Mesothelial cell of epicardium (in vitro differentiated cells): ENCODE results near the gene APOO. TPM values are rescaled to one million over a fixed set of nuclear protein-coding genes. Genes with fewer than 3 reads are reported as not detected.
A peak's percentile ranks its signal among the peaks of the same experiment; 100 is the strongest.

Source experiments
- DNase-seq, 2 experiments: peaks; one replicate each; pipeline ENCODE4 v3.0.0; 2021; ENCODE audit warnings: low spot score in 2 of 2; ENCODE audit not compliant: unreplicated experiment in 2 of 2
- H3K27ac Mint-ChIP-seq: 2 replicates; pipeline ENCODE4 v1.8.0; 2021; ENCODE audit warnings: mixed read lengths
- H3K27me3 Mint-ChIP-seq: 2 replicates; pipeline ENCODE4 v1.8.0; 2021; ENCODE audit warnings: low read depth, mixed read lengths
- H3K36me3 Mint-ChIP-seq: 2 replicates; pipeline ENCODE4 v1.8.0; 2021; ENCODE audit warnings: mixed read lengths
- H3K4me1 Mint-ChIP-seq: 2 replicates; pipeline ENCODE4 v1.8.0; 2021; ENCODE audit warnings: mixed read lengths
- H3K4me3 Mint-ChIP-seq: 2 replicates; pipeline ENCODE4 v1.8.0; 2021; ENCODE audit warnings: mild to moderate bottlenecking, moderate library complexity, mixed read lengths
- H3K9me3 Mint-ChIP-seq: 2 replicates; pipeline ENCODE4 v1.8.0; 2021; ENCODE audit warnings: mixed read lengths
- total RNA-seq: library from RNA; stranded (reverse); gene quantifications from 3 replicates; pipeline ENCODE4 v1.2.1, GENCODE V29; 2021
- TF ChIP-seq, protein P1 (sequence below): fragments of 200-600 bp; sonication (generic); IDR thresholded peaks from one replicate; pipeline ENCODE4 v1.5.0; 2021; ENCODE audit warnings: antibody characterized with exemption; ENCODE audit not compliant: unreplicated experiment

APOO gene
- total RNA-seq, 1 donor from 2014 or later, result 50.5 TPM

DNA sequence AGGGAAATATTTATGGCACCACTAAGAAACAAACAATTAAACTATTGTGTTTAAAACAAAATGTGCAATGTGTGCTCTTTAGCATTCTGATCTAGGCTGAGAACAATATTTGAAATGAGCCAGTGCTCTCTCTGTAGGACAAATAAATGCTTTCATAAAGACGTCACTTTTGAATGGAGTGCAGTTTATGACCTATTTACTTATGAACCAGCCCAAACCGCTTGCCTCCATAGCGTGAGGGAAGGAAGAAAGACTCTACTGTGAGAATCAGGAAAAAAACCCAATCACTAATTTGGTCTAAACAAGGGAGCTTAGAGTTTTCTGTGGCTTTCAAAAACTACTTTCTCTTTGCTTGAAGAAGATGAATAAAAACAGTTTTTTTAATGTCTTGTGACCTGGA, 85.3 kb downstream of the APOO start:
- Mint-ChIP-seq H3K9me3 (no peaks in the 10 kb centered on the region), H3K27me3 (no peaks in the 10 kb centered on the region), H3K36me3 (no peaks in the 10 kb centered on the region), H3K4me3 (no peak overlapping the region), H3K4me1 (peaks cover 5% of the 10 kb centered on the region), H3K27ac (peak overlapping the region; percentile 7)
- DNase-seq, result no peak
- TF ChIP-seq, protein P1, sequence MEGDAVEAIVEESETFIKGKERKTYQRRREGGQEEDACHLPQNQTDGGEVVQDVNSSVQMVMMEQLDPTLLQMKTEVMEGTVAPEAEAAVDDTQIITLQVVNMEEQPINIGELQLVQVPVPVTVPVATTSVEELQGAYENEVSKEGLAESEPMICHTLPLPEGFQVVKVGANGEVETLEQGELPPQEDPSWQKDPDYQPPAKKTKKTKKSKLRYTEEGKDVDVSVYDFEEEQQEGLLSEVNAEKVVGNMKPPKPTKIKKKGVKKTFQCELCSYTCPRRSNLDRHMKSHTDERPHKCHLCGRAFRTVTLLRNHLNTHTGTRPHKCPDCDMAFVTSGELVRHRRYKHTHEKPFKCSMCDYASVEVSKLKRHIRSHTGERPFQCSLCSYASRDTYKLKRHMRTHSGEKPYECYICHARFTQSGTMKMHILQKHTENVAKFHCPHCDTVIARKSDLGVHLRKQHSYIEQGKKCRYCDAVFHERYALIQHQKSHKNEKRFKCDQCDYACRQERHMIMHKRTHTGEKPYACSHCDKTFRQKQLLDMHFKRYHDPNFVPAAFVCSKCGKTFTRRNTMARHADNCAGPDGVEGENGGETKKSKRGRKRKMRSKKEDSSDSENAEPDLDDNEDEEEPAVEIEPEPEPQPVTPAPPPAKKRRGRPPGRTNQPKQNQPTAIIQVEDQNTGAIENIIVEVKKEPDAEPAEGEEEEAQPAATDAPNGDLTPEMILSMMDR, result no peak

GRCh38 chrX:23821847-23822246, 85.9 kb downstream of the APOO start:
- H3K27me3 Mint-ChIP-seq, result no peaks in the 10 kb centered on the region
- H3K4me1 Mint-ChIP-seq, result peaks cover 5% of the 10 kb centered on the region
- H3K4me3 Mint-ChIP-seq, result no peak overlapping the region
- no peak for DNase-seq
- H3K36me3 Mint-ChIP-seq, result no peaks in the 10 kb centered on the region
- peak overlapping the region; percentile 7 for H3K27ac Mint-ChIP-seq
- TF ChIP-seq, protein P1, result no peak
- H3K9me3 Mint-ChIP-seq, result no peaks in the 10 kb centered on the region

DNA sequence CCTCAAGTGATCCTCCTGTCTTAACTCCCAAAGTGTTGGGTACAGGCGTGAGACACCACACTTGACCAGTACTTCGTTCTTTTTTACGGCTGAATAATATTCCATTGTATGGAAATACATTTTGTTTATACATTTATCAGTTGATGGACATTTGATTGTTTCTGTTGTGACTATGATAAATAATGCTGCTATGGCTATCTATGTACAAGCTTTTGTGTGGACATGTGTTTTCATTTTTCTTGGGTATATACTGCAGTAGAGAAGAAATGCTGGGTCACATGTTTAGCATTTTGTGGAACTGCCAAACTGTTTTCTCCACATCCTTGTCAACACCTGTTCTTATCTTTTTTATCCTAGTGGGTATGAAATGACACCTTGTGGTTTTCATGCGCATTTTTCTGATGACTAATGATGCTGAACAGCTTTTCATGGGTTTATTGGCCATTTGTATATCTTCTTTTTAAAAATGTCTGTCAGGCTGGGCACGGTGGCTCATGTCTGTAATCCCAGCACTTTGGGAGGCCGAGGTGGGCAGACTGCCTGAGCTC, 87.4 kb downstream of the APOO start:
- H3K27ac Mint-ChIP-seq, result no peak overlapping the region
- no peaks in the 10 kb centered on the region for H3K36me3 Mint-ChIP-seq
- H3K4me3 Mint-ChIP-seq, result no peak overlapping the region
- H3K4me1 Mint-ChIP-seq, result peaks cover 5% of the 10 kb centered on the region
- H3K27me3 Mint-ChIP-seq, result no peaks in the 10 kb centered on the region
- no peaks in the 10 kb centered on the region for H3K9me3 Mint-ChIP-seq
- TF ChIP-seq, protein P1, result no peak
- no peak for DNase-seq

DNA sequence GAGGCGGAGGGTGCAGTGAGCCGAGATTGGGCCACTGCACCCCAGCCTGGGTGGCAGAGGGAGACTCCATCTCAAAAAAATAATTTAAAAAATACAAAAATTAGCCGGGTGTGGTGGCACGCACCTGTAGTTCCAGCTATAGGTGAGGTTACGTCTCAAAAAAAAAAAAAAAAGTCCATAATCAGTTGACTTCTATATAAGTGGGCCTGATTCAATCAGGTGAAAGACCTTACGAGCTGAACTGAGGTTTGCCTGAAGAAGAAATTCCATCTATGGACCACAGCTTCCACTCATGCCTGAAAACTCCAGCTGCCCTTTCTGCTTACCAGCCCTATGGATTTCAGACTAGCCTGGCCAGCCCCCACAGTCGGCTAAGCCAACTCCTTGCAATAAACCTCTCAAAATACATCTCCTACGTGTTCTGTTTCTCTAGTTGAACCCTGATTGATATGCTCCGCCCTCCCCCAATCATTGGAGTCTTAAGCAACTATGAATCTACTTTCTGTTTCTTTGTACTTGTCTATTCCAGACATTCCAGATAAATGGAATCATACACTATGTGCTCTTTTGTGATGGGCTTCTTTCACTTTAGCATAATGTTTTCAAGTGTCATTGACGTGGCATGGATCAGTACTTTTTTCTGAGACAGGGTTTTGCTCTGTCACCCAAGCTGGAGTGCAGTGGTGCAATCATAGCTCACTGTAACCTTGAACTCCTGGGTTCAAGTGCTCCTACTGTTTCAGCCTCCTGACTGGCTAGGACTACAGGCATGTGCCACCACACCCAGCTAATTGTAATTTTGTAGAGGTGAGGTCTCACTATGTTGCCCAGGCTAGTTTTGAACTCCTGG, 88.1 kb downstream of the APOO start:
- no peak for DNase-seq
- TF ChIP-seq, protein P1, result no peak
- Mint-ChIP-seq H3K9me3 (no peaks in the 10 kb centered on the region), H3K36me3 (no peaks in the 10 kb centered on the region), H3K27me3 (no peaks in the 10 kb centered on the region), H3K4me1 (peaks cover 5% of the 10 kb centered on the region), H3K4me3 (no peak overlapping the region), H3K27ac (no peak overlapping the region)

DNA sequence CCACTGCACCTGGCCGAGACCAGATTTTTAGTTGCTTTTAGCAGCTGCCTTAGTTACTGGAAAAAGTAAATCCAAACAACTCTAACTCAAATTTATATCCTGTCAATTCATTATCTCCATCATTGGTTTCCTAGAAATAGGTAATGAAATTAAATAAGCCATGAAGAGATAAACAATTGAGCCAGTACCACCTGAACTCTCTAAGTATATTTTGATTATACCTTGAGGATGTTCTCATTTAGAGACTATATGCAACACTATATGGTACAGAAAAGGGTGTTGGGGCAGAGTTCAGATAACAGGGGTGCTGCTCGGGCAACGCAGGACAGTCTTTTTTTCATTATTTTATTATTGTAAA, 89.8 kb downstream of the APOO start:
- Mint-ChIP-seq H3K4me3 (no peak overlapping the region), H3K36me3 (no peaks in the 10 kb centered on the region), H3K9me3 (no peaks in the 10 kb centered on the region), H3K27me3 (no peaks in the 10 kb centered on the region), H3K27ac (no peak overlapping the region), H3K4me1 (peaks cover 5% of the 10 kb centered on the region)
- no peak for DNase-seq
- TF ChIP-seq, protein P1, result no peak
